ENCODE measurements around the gene H2AZ2.

Gene H2AZ2

GRCh38 chr7:44782460-44782859 is 65.4 kb downstream of the H2AZ2 start:
- no peak for DNase-seq
